Measurements from ENCODE around the gene PDE4D. TPM values are rescaled to one million over a fixed set of nuclear protein-coding genes. Genes with fewer than 3 reads are reported as not detected.

PDE4D gene
- total and polyA plus RNA-seq, 10 of the 15 experiments (the other 5 are each of a cell fraction or from before 2014, with no cell fraction given), result 0.87 to 4.1 (median 2.2) TPM

GRCh38 chr5:59753599-59753998, 139.9 kb downstream of the PDE4D start:
- Histone ChIP-seq H3K27me3 (replicated peaks in 1 of 2; ENCODE audit: control insufficient read depth in 2 of 2, insufficient read depth in 2 of 2, low read length in 1 of 2) (no peaks in the 10 kb centered on the region), H3K9me3 (replicated peaks; ENCODE audit: control insufficient read depth, insufficient read depth, low read length) (no peaks in the 10 kb centered on the region), H3K36me3 (ENCODE audit: control insufficient read depth in 2 of 2, insufficient read depth in 2 of 2, low read length in 1 of 2) (no peaks in the 10 kb centered on the region), H3K4me2 (ENCODE audit: control insufficient read depth, insufficient read depth) (no peak overlapping the region), H2AFZ (ENCODE audit: control insufficient read depth, low read depth, low read length) (no peak overlapping the region), H3K4me1 (ENCODE audit: control insufficient read depth, insufficient read depth, low read length) (no peaks in the 10 kb centered on the region), H3K79me2 (ENCODE audit: control insufficient read depth, insufficient read depth, low read length) (no peaks in the 10 kb centered on the region), H4K20me1 (ENCODE audit: control insufficient read depth, insufficient read depth) (no peaks in the 10 kb centered on the region), H3K4me3 (no peak overlapping the region), H3K27ac (ENCODE audit: control insufficient read depth, insufficient read depth) (no peak overlapping the region), H3K9ac (ENCODE audit: control insufficient read depth, insufficient read depth, low read length) (no peak overlapping the region)
- in situ Hi-C loops (cut with MboI) (no loop called here), intact Hi-C loops (cut with micrococcal nuclease; ENCODE audit: unreplicated experiment) (no loop called here)
- ChIA-PET POLR2A (no interaction called here), CTCF (no interaction called here), RAD21 (ENCODE audit: unreplicated experiment) (no interaction called here), SMC1A (ENCODE audit: uncharacterized antibody, unreplicated experiment) (interaction anchor here (1.0 kb wide), 1 partner anchor 32 kb away, joined by 4 read pairs; no protein-coding TSS in a partner anchor)
- ATAC-seq (no peak), FAIRE-seq (no peak), DNase-seq (ENCODE audit: low read depth, low spot score) (no peak)
- BruUV-seq (replicated peaks), result no TSS peak
- WGBS (ENCODE audit: insufficient coverage, insufficient replicate concordance, low lambda C conversion rate, missing lambda C conversion rate), result 46% methylated on average over 3 of the region's 3 CpGs
- TF ChIP-seq ZNF592 (IDR thresholded peaks at IDR 0.05) (no peak), MTA2 (IDR thresholded peaks at IDR 0.05; ENCODE audit: low read depth) (no peak), SP1 (IDR thresholded peaks at IDR 0.05; ENCODE audit: low read depth, low read length) (no peak), MLLT1 (IDR thresholded peaks at IDR 0.05) (no peak), ZNF274 (IDR thresholded peaks at IDR 0.05; ENCODE audit: insufficient read depth, insufficient read length) (no peak), KLF5 (IDR thresholded peaks at IDR 0.05; ENCODE audit: partially characterized antibody) (no peak), ESRRA (IDR thresholded peaks at IDR 0.05; ENCODE audit: low read length) (no peak), CBX3 (IDR thresholded peaks at IDR 0.05; ENCODE audit: borderline replicate concordance, low read depth) (no peak), BCLAF1 (IDR thresholded peaks at IDR 0.05) (no peak), KAT2A (conservative IDR thresholded peaks at IDR 0.05; ENCODE audit: control insufficient read depth, low read depth, low read length) (no peak), RCOR1 (conservative IDR thresholded peaks at IDR 0.05; ENCODE audit: low read depth, low read length) (no peak), CBX5 (IDR thresholded peaks at IDR 0.05; ENCODE audit: low read depth) (no peak), ZNF217 (IDR thresholded peaks at IDR 0.05) (no peak), RAD51 (IDR thresholded peaks at IDR 0.05) (no peak), POLR2A (IDR thresholded peaks at IDR 0.05; ENCODE audit: low read depth, low read length) (no peak), NR2F1 (conservative IDR thresholded peaks at IDR 0.05) (no peak)
- TF ChIP-seq, protein P1, sequence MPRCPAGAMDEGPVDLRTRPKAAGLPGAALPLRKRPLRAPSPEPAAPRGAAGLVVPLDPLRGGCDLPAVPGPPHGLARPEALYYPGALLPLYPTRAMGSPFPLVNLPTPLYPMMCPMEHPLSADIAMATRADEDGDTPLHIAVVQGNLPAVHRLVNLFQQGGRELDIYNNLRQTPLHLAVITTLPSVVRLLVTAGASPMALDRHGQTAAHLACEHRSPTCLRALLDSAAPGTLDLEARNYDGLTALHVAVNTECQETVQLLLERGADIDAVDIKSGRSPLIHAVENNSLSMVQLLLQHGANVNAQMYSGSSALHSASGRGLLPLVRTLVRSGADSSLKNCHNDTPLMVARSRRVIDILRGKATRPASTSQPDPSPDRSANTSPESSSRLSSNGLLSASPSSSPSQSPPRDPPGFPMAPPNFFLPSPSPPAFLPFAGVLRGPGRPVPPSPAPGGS (IDR thresholded peaks at IDR 0.05; ENCODE audit: borderline replicate concordance, insufficient read depth, low read depth, low read length, poor library complexity, severe bottlenecking), result no peak

Measured in GM12878 (cell line).